DMS53 treated with DMSO at 0.1 percent for 48 hours (cell line): ENCODE measurements around the gene RPS6KA2.

Experiments
- DNase-seq: peaks from one replicate; lab custom pipeline; 2025; ENCODE audit not compliant: unreplicated experiment; lab: John Stamatoyannopoulos, UW

RPS6KA2 gene

GRCh38 chr6:166656230-166657151 lies 29.4 kb upstream of the RPS6KA2 start:
- DNase-seq: peak; percentile 58

GRCh38 chr6:166655713-166656229 lies 28.7 kb upstream of the RPS6KA2 start:
- DNase-seq: peak; percentile 56

DNA sequence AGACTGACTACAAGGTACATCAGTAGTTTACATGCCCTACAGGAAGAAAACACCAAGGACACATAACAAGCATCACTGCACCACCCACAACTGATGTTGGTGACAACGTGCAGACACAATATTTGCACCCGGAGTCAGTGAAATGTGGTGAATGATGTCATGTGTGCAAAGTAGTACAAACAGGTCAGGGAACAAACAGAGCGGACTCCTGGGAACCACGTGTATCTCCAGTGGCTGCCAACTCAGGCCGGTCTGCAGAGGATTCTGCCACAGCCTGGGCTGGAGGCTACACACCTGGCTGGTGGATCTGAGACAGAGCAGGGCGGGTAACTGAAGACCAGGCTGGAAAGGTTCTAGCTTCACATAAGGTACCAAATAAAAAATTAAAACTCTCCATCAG lies 28.2 kb upstream of the RPS6KA2 start:
- DNase-seq: peak; percentile 48

DNA sequence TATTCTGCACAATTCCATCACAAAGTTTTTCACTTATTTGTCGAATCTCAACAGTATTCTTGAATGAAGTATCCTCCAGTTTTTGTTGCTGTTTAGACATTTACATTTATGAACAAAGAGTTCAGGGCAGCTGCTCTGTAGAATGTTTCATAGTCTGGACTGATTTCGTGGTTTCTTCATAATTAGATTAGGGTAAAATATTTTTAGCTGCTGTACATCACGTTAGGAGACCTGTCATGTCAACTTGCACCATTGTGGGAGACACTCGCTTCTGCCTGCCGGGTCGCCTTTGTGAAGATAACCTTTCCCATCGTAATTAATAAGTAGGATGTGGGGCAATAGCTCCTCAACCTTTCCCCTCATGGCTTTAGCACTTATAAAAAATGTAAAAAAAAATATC lies 27.5 kb upstream of the RPS6KA2 start:
- no peak for DNase-seq

DNA sequence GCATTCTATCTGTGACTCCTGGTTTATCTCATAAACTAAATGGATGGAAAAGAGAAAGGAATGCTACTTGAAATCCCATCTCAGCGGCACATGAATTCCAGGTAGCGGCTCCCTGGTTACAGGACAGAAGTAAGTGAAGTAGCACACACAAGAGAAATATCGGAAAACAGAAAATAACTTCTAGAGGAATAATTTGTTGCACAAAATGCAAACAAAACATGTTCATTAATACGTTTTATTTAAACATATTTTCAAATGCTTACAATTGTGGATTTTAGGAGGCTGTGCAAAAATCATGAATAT lies 26.5 kb upstream of the RPS6KA2 start:
- DNase-seq: no peak

- no peak for DNase-seq
Observed at GRCh38 chr6:166650824-166651807, 24.1 kb upstream of the RPS6KA2 start.

GRCh38 chr6:166650047-166650446 lies 23.0 kb upstream of the RPS6KA2 start:
- DNase-seq: no peak

DNA sequence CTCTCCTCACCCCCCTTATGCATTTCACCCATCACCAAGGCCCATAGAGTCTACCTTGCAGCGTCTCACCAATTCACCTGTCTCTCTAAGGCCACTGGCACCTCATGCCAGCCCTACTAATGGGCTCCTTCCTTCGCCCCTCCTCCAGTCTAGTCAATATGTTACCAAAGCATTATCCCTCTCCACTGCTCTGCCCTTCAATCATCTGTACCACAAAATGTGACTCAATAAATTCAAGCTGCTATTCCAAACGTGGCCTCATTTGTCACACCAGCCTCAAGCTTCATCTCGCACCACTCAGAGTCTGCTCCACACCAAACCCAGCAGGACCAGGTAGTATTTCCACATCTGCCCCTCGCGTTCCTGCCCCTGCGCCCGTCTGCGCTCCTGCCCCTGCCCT lies 21.8 kb upstream of the RPS6KA2 start:
- DNase-seq: no peak

- DNase-seq: no peak
Observed at GRCh38 chr6:166647896-166648295, 20.8 kb upstream of the RPS6KA2 start.

- DNase-seq: no peak
Observed at GRCh38 chr6:166646716-166647115, 19.7 kb upstream of the RPS6KA2 start.

GRCh38 chr6:166645896-166646295 lies 18.8 kb upstream of the RPS6KA2 start:
- no peak for DNase-seq

DNA sequence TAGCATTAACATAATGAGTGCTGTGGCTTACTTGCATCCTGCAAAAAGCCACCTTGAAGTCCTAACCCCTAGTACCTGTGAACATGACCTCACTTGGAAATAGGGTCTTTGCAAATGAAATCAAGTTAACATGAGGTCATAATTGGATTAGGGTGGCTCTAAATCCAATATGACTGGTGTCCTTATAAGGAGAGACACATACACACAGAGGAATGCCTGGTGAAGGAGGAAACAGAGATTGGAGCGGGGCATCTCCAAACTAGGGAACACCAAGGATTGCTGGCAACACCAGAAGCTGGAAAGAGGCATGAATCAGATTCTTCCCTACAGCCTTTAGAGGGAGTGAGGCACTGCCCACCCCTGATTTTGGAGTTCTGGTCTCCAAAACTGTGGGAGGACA lies 17.6 kb upstream of the RPS6KA2 start:
- no peak for DNase-seq

GRCh38 chr6:166643891-166644590 lies 17.0 kb upstream of the RPS6KA2 start:
- DNase-seq: no peak

DNA sequence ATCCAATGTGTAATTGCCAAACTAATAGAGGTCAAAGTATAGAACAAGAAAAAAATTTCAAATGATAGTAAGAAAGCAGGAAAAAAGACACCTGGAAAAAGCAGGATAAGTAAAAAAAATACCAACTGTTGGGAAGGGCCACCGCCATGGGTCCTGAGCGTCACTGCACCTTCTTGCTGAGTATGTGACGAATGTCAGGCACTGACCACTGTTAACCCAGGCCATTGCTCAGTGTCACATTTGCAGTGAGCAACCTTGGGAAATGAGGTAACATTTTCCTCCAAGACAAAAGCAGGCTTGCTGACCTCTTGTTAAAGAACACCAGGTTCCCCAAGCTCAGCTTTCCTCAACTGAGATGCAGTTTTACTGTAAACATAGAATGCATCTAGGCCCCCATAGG lies 15.6 kb upstream of the RPS6KA2 start:
- DNase-seq: no peak

DNA sequence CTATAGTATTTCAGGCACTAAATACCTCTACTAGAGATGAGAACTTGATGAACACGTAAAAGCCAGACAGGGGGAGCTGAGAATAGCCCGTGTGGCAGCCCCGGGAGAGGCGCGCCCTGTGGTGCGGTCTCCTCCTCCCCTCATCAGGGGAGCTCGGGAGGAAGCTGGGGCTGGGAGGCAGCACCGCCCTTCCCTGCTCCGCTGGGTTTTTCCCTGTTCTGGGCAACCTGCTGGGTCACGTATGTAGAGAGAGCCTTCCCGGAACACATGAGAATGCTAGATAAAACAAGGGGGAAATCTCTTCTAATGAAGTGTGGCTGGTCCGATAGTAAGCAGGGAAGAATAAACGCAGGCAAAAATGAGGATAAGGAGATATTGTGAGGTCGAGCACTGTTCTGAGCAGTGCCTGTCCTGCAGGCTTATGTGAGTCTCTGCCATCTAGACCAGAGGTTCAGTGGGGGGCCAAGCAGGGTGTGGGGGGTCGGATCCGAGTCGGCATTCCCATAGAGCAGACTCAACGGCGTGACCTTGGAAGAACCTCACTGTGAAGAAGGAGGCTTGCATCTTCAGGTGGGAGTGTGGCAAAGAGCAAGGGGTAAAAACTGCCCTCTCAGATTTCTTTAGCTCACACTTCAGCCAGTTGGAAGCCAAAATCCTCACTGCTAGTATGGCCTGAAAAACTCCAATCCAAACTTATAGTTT lies 13.4 kb upstream of the RPS6KA2 start:
- no peak for DNase-seq

- DNase-seq: no peak
Observed at GRCh38 chr6:166639921-166640320, 12.9 kb upstream of the RPS6KA2 start.

GRCh38 chr6:166638573-166638964 lies 11.5 kb upstream of the RPS6KA2 start:
- no peak for DNase-seq

DNA sequence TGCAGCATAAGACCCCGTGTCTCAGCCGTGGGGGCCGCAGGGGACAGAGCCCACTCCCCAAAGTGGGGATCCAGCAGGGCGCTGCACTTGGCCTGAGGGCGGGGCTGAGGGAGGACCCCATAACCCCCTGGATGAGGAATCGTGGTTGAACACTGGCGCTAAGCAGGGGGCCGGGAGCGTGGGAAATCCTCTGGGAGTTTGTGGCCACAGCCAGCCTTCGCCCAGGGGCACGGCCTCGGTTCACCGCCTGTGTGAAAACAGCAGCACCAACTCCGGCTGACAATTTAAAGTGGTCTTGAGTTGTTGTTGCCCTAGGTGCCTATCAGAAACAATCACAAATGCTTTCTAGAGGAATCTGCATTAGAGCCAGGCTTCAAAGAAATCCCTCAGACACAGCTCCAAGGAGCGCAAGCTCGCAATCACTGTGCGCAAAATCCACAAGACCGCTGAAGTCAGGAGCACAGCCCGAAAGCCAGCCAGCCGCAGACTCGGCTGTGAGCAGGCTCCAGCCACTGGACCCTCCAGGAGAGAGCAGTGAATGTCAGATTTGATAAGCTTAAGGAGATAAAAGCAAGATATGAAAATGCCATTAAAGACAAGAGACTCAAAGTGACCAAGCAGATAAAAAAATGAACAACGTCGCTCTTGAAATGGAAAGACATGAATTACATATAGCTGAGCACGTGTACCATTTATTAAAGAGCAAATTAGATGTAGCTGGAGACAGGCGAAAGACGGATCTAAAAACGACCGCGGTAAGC lies 10.9 kb upstream of the RPS6KA2 start:
- no peak for DNase-seq

- DNase-seq: no peak
Observed at GRCh38 chr6:166636934-166637333, 9.9 kb upstream of the RPS6KA2 start.
